Spleen (tissue), 11 donors: ENCODE measurements around the gene ZDHHC6. TPM values are rescaled to one million over a fixed set of nuclear protein-coding genes. Genes with fewer than 3 reads are reported as not detected.
"Not testable (repeated sequence)": the region's sequence is repeated elsewhere in the genome, so short reads cannot be mapped to it uniquely, and the experiment has no call there.

Experiments
- DNase-seq: peaks from one replicate; pipeline ENCODE4 v3.0.0-alpha.2; 2020
- H3K27ac ChIP-seq, 8 donors: fragments of 200-600 bp; sonication (generic) in 7 of 8; 1 replicate in 4 of 8; 2 replicates in 4 of 8; pipeline versions ENCODE4 v1.5.0 to v1.8.0; 2016 to 2021; ENCODE audit warnings: inconsistent platforms in 4 of 8, mild to moderate bottlenecking in 4 of 8, moderate library complexity in 1 of 8
- H3K27me3 ChIP-seq, 7 donors: fragments of 200-600 bp; sonication (generic) in 6 of 7; replicated peaks in 1 of 7; 1 replicate in 4 of 7; 2 replicates in 3 of 7; pipeline versions ENCODE4 v1.5.0 to v1.8.0; 2016 to 2021; ENCODE audit warnings: inconsistent platforms in 3 of 7, mild to moderate bottlenecking in 1 of 7
- H3K36me3 ChIP-seq, 6 donors: fragments of 200-600 bp; sonication (generic) in 5 of 6; 1 replicate in 4 of 6; 2 replicates in 2 of 6; pipeline versions ENCODE4 v1.5.0 to v1.8.0; 2016 to 2021; ENCODE audit warnings: inconsistent platforms in 2 of 6
- H3K4me1 ChIP-seq, 6 donors: fragments of 200-600 bp; sonication (generic) in 5 of 6; 1 replicate in 3 of 6; 2 replicates in 3 of 6; pipeline versions ENCODE4 v1.5.0 to v1.8.0; 2016 to 2021; ENCODE audit warnings: inconsistent platforms in 3 of 6
- H3K4me3 ChIP-seq, 8 donors: fragments of 200-600 bp; sonication (generic) in 7 of 8; 1 replicate in 4 of 8; 2 replicates in 4 of 8; pipeline versions ENCODE4 v1.5.0 to v1.8.0; 2016 to 2021; ENCODE audit warnings: inconsistent platforms in 4 of 8, mild to moderate bottlenecking in 4 of 8, moderate library complexity in 2 of 8
- H3K9me3 ChIP-seq, 8 donors: fragments of 200-600 bp; sonication (generic) in 7 of 8; 1 replicate in 4 of 8; 2 replicates in 4 of 8; pipeline versions ENCODE4 v1.5.0 to v1.8.0; 2016 to 2021; ENCODE audit warnings: inconsistent platforms in 4 of 8
- POLR2A ChIP-seq, 3 donors: fragments of 450-650 bp; IDR thresholded peaks; one replicate each; pipeline ENCODE4 v1.5.1; 2017; ENCODE audit warnings: antibody characterized with exemption in 3 of 3, mild to moderate bottlenecking in 1 of 3
- POLR2AphosphoS5 ChIP-seq, 3 donors: sonication (generic); formaldehyde crosslinking; IDR thresholded peaks; one replicate each; pipeline ENCODE4 v1.5.1; 2017; ENCODE audit warnings: antibody characterized with exemption in 3 of 3
- WGBS, 5 donors: extraction: QIAGEN DNeasy Blood & Tissue Kit in 3 of 5; methylation state at CpG; one replicate each; pipeline versions ENCODE4 v1.1.5 to v1.1.7; 2013 to 2018; 5-methylcytosine and 5-hydroxymethylcytosine counted together
- intact Hi-C: fragments of 100-400 bp; cut with DNase I; formaldehyde crosslinking; loops from one replicate; pipeline ENCODE4 v1.15.0; 2023; ENCODE audit warnings: low total_unique reads
- polyA plus RNA-seq, 3 donors: library from polyadenylated mRNA; stranded (reverse); fragments of 200-250 nt; gene quantifications; one replicate each; pipeline ENCODE4 v1.2.1, GENCODE V29; 2013
- total RNA-seq, 7 donors: library from RNA; depleted of rRNA in 3 of 7; stranded (reverse); fragments of >200 nt in 3 of 7; fragmentation: NEBNext Ultra II Directional in 4 of 7; extraction: Animal tissue kit (Norgen Biotek cat#: 25700) in 4 of 7; gene quantifications; one replicate each; pipeline versions ENCODE4 v1.1.0 to v1.2.1, GENCODE V29; 2016 to 2021
- TF ChIP-seq, protein P1 (sequence below), 11 experiments: fragments of 200-600 bp in 7 of 11; fragments of 450-650 bp in 4 of 11; sonication (generic) in 4 of 11; IDR thresholded peaks in 8 of 11; conservative IDR thresholded peaks in 3 of 11; 1 replicate in 7 of 11; 2 replicates in 4 of 11; pipeline versions ENCODE4 v1.4.0 to v1.8.0; 2016 to 2021; ENCODE audit warnings: antibody characterized with exemption in 11 of 11, inconsistent platforms in 4 of 11, mild to moderate bottlenecking in 1 of 11
- donor health status: healthy with polysubstance abuse.
- donor health status: DM: no; HTN: no; CAD: no; lungs with moderate emphysema.
- donor health status: DM: no; HTN: no; CAD: no.
- donor health status: Bipolar disorder and iron deficiency.
- donor health status: healthy.
- donor health status: DM: no; HTN: no; CAD: no.
- donor health status: DM: yes; HTN: yes; CAD: no.

The ZDHHC6 gene
- total and polyA plus RNA-seq, 10 donors, result 28.0 to 51.9 (median 38.3) TPM

DNA sequence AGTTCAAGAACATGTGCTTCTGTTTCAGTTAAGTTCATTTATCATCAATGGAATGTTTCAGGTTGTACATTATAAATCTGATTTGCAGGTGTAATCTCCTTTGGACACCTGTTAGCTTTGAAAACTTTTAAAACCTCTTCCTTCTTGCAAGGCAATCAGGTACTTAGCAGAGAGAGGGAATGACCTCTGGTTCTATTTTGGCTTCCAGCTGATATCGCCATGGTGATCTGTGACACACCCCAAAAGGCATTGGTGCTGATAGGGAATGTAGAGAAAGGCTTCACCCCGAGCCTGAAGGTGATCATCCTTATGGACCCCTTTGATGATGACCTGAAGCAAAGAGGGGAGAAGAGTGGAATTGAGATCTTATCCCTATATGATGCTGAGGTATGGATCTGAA lies 37.4 kb downstream of the ZDHHC6 start:
- no peaks in the 10 kb centered on the region for H3K27me3 ChIP-seq
- TF ChIP-seq, protein P1, sequence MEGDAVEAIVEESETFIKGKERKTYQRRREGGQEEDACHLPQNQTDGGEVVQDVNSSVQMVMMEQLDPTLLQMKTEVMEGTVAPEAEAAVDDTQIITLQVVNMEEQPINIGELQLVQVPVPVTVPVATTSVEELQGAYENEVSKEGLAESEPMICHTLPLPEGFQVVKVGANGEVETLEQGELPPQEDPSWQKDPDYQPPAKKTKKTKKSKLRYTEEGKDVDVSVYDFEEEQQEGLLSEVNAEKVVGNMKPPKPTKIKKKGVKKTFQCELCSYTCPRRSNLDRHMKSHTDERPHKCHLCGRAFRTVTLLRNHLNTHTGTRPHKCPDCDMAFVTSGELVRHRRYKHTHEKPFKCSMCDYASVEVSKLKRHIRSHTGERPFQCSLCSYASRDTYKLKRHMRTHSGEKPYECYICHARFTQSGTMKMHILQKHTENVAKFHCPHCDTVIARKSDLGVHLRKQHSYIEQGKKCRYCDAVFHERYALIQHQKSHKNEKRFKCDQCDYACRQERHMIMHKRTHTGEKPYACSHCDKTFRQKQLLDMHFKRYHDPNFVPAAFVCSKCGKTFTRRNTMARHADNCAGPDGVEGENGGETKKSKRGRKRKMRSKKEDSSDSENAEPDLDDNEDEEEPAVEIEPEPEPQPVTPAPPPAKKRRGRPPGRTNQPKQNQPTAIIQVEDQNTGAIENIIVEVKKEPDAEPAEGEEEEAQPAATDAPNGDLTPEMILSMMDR (IDR thresholded peaks at IDR 0.05 in 8 of 11, conservative IDR thresholded peaks at IDR 0.05 in 3 of 11), result no peak
- TF ChIP-seq POLR2A (IDR thresholded peaks at IDR 0.05), result no peak
- no peak for TF ChIP-seq POLR2AphosphoS5 (IDR thresholded peaks at IDR 0.05)
- intact Hi-C loops, result no loop called here
- no peak overlapping the region for H3K27ac ChIP-seq
- H3K36me3 ChIP-seq, result peaks cover 0 to 100% (median 88%) of the 10 kb centered on the region in 6 donors
- H3K4me3 ChIP-seq, result no peak overlapping the region
- no peak for DNase-seq
- WGBS, 5 donors, result 91 to 97% (median 92%) methylated on average over 2 of the region's 2 CpGs
- H3K9me3 ChIP-seq, result no peaks in the 10 kb centered on the region
- no peaks in the 10 kb centered on the region for H3K4me1 ChIP-seq

DNA sequence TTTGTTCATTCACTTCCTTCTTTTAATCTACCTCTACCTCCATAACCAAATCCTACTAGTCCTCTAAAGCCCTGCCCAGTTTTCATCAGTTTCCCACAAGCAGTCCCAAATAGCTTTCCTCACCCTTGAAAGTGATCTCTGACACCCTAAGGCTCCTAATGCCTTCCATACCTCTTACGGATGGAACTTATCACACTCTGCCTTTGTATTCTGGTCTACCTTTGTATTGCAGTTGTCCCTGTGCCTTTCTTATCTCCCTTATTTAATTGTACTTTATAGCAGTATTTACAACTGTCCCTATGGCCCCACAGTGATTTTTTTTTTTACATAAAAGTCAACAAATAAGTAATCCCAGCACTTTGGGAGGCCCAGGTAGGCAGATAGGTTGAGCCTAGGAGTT lies 39.0 kb downstream of the ZDHHC6 start:
- Histone ChIP-seq H3K36me3 (peaks cover 3 to 100% (median 87%) of the 10 kb centered on the region in 6 donors), H3K4me1 (no peaks in the 10 kb centered on the region), H3K4me3 (no peak overlapping the region), H3K9me3 (no peaks in the 10 kb centered on the region), H3K27ac (no peak overlapping the region), H3K27me3 (no peaks in the 10 kb centered on the region)
- WGBS, 5 donors, result 96 to 100% (median 97%) methylated on average over 1 of the region's 1 CpG
- intact Hi-C loops, result no loop called here
- no peak for DNase-seq
- TF ChIP-seq POLR2AphosphoS5 (IDR thresholded peaks at IDR 0.05) (no peak), POLR2A (IDR thresholded peaks at IDR 0.05) (no peak)
- TF ChIP-seq, protein P1 (IDR thresholded peaks at IDR 0.05 in 8 of 11, conservative IDR thresholded peaks at IDR 0.05 in 3 of 11), result no peak

DNA sequence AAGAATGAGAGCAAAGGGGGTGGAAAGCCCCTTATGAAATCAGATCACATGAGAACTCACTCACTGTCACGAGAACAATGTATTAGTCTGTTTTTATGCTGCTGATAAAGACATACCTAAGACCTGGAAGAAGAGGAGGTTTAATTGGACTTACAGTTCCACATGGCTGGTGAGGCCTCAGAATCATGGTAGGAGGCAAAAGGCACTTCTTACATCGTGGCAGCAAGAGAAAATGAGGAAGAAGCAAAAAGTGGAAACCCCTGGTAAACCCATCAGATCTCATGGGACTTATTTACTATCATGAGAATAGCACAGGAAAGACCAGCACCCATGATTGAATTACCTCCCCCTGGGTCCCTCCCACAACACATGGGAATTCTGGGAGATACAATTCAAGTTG lies 39.9 kb downstream of the ZDHHC6 start:
- H3K4me3 ChIP-seq, H3K27me3 ChIP-seq, DNase-seq, H3K27ac ChIP-seq, H3K4me1 ChIP-seq, H3K9me3 ChIP-seq, intact Hi-C loops: not testable (repeated sequence)
- 64 to 75% (median 72%) methylated on average over 2 of the region's 2 CpGs for WGBS, 5 donors
- H3K36me3 ChIP-seq, result peaks cover 3 to 100% (median 86%) of the 10 kb centered on the region in 6 donors

DNA sequence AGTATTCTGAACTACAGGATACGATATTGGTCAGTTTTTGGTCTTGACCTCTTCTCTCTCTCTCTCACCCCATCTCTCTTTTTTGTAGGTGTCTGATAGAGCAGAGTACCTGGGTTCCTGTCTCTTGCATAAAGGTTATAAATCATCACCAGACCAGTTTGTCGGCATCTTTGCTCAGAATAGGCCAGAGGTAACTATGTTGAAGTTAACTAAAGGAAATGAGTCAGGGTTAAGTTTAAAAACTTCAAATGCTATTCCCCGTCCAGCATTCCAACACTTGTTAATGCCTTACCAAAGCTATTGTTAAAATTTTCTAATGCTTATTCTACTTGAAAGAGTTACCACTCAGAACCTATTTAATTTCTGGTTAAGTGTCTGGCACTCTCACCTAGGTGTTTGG lies 42.1 kb downstream of the ZDHHC6 start:
- H3K27ac ChIP-seq, result no peak overlapping the region
- no peaks in the 10 kb centered on the region for H3K9me3 ChIP-seq
- intact Hi-C loops, result no loop called here
- no peak overlapping the region for H3K4me3 ChIP-seq
- no peaks in the 10 kb centered on the region for H3K27me3 ChIP-seq
- peaks cover 3 to 100% (median 81%) of the 10 kb centered on the region in 6 donors for H3K36me3 ChIP-seq
- 73 to 94% (median 88%) methylated on average over 3 of the region's 3 CpGs for WGBS, 5 donors
- no peak for DNase-seq
- TF ChIP-seq POLR2A (IDR thresholded peaks at IDR 0.05), result no peak
- TF ChIP-seq POLR2AphosphoS5 (IDR thresholded peaks at IDR 0.05), result no peak
- TF ChIP-seq, protein P1 (IDR thresholded peaks at IDR 0.05 in 8 of 11, conservative IDR thresholded peaks at IDR 0.05 in 3 of 11), result no peak
- H3K4me1 ChIP-seq, result no peaks in the 10 kb centered on the region

DNA sequence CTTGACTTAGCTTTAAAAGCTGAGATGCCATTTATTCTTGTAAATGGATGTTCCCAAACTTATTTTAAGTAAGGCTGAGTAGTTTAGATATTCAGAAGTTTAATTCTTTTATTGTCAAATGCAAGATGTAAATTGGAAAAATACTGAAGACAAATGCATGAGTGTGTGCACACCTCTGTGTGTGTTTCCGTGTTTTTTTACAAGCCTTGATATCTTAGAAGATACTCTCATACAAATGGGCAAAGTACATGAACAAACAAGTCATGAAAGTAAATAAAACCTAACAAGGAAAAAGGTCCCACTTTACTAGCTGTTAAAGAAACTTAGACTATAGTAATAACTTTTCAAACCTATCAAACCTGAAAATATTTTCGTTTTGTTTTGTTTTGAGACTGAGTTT lies 43.8 kb downstream of the ZDHHC6 start:
- H3K36me3 ChIP-seq, result peaks cover 3 to 98% (median 81%) of the 10 kb centered on the region in 6 donors
- no peak for TF ChIP-seq POLR2AphosphoS5 (IDR thresholded peaks at IDR 0.05)
- TF ChIP-seq POLR2A (IDR thresholded peaks at IDR 0.05), result no peak
- TF ChIP-seq, protein P1 (IDR thresholded peaks at IDR 0.05 in 8 of 11, conservative IDR thresholded peaks at IDR 0.05 in 3 of 11), result no peak

More for the DNA sequence above, 43.8 kb downstream of the ZDHHC6 start:
- Histone ChIP-seq H3K4me3 (no peak overlapping the region), H3K4me1 (no peaks in the 10 kb centered on the region), H3K27me3 (no peaks in the 10 kb centered on the region), H3K9me3 (no peaks in the 10 kb centered on the region), H3K27ac (no peak overlapping the region)
- no peak for DNase-seq
- 91 to 96% (median 93%) methylated on average over 2 of the region's 2 CpGs for WGBS, 5 donors
- intact Hi-C loops, result no loop called here
